ENCODE measurements around the gene NKX2-1.
"Not testable (repeated sequence)": the region's sequence is repeated elsewhere in the genome, so short reads cannot be mapped to it uniquely, and the experiment has no call there.

NKX2-1 gene

GRCh38 chr14:36519431-36520321 is at the start of gene NKX2-1:
Gene NKX2-1, minus strand, starts transcription at chr14:36520232. Its CDS starts 103 bp downstream, at chr14:36520129.
- FAIRE-seq (no peak), DNase-seq (ENCODE audit: low spot score) (no peak)

- FAIRE-seq = no peak
- DNase-seq (ENCODE audit: low spot score) = no peak
Measured at GRCh38 chr14:36556811-36557433, 36.9 kb upstream of the NKX2-1 start.

GRCh38 chr14:36555998-36556743 is 36.1 kb upstream of the NKX2-1 start:
- DNase-seq (ENCODE audit: low spot score) (no peak), FAIRE-seq (no peak)

GRCh38 chr14:36553656-36554260 is 33.7 kb upstream of the NKX2-1 start:
- no peak for FAIRE-seq
- DNase-seq (ENCODE audit: low spot score) = peak; percentile 5

GRCh38 chr14:36550899-36551298 is 30.9 kb upstream of the NKX2-1 start:
- FAIRE-seq (no peak), DNase-seq (ENCODE audit: low spot score) (no peak)

- not testable (repeated sequence) for FAIRE-seq; DNase-seq (ENCODE audit: low spot score)
Measured at GRCh38 chr14:36544280-36544679, 24.2 kb upstream of the NKX2-1 start.

GRCh38 chr14:36538051-36538450 is 18.0 kb upstream of the NKX2-1 start:
- DNase-seq (ENCODE audit: low spot score) (no peak), FAIRE-seq (no peak)

GRCh38 chr14:36529062-36529461 is 9.0 kb upstream of the NKX2-1 start:
- FAIRE-seq (no peak), DNase-seq (ENCODE audit: low spot score) (no peak)

- DNase-seq (ENCODE audit: low spot score) (no peak), FAIRE-seq (no peak)
Measured at GRCh38 chr14:36525746-36526099, 5.7 kb upstream of the NKX2-1 start.

- no peak for FAIRE-seq
- no peak for DNase-seq (ENCODE audit: low spot score)
Measured at GRCh38 chr14:36524874-36525745, 5.1 kb upstream of the NKX2-1 start.

GRCh38 chr14:36524220-36524837 is 4.3 kb upstream of the NKX2-1 start:
- FAIRE-seq = no peak

GRCh38 chr14:36522972-36523715 is 3.1 kb upstream of the NKX2-1 start:
- FAIRE-seq (no peak), DNase-seq (ENCODE audit: low spot score) (no peak)

More at GRCh38 chr14:36524220-36524837, 4.3 kb upstream of the NKX2-1 start:
- no peak for DNase-seq (ENCODE audit: low spot score)

- FAIRE-seq (no peak), DNase-seq (ENCODE audit: low spot score) (no peak)
Measured at GRCh38 chr14:36522347-36522971, 2.4 kb upstream of the NKX2-1 start.

GRCh38 chr14:36521598-36522345 is 1.7 kb upstream of the NKX2-1 start:
- no peak for FAIRE-seq

GRCh38 chr14:36520601-36521525 is 831 bp upstream of the NKX2-1 start:
- DNase-seq (ENCODE audit: low spot score) = no peak
- FAIRE-seq = no peak

More at GRCh38 chr14:36521598-36522345, 1.7 kb upstream of the NKX2-1 start:
- DNase-seq (ENCODE audit: low spot score) = no peak

GRCh38 chr14:36518586-36519430 is 1.2 kb downstream of the NKX2-1 start:
- FAIRE-seq = no peak
- DNase-seq (ENCODE audit: low spot score) = no peak
